AG04450 (cell line): ENCODE data around the gene GPR87. TPM values are rescaled to one million over a fixed set of nuclear protein-coding genes. Genes with fewer than 3 reads are reported as not detected.

ENCODE experiments used
- CTCF ChIA-PET: fragments of 300-600, 350-600 bp; formaldehyde crosslinking; extraction: SDS; loops from one replicate; lab custom pipeline; 2022; ENCODE audit warnings: antibody characterized with exemption, inconsistent platforms; lab: Charles Lee
- POLR2A ChIA-PET: fragments of 350-600 bp; formaldehyde crosslinking; extraction: SDS; loops from one replicate; lab custom pipeline; 2021; ENCODE audit warnings: antibody characterized with exemption, inconsistent platforms; lab: Yijun Ruan, JAX
- DNase-seq: peaks from one replicate; pipeline ENCODE4 v3.0.0-alpha.2; 2011; ENCODE audit warnings: low read depth, low spot score
- H3K27ac ChIP-seq: one replicate; pipeline ENCODE4 v1.5.1; 2012; ENCODE audit warnings: low read depth, low read length, control low read depth
- H3K27me3 ChIP-seq: one replicate; pipeline ENCODE4 v1.6.0; 2012; ENCODE audit warnings: low read length; ENCODE audit not compliant: control insufficient read depth, insufficient read depth
- H3K4me3 ChIP-seq: 2 replicates; pipeline ENCODE4 v1.5.1; 2011; ENCODE audit warnings: mild to moderate bottlenecking, low read depth, low read length, control low read depth
- H3K9me3 ChIP-seq: 2 replicates; pipeline ENCODE4 v1.5.1; 2012; ENCODE audit warnings: low read length; ENCODE audit not compliant: control insufficient read depth, insufficient read depth
- polyA plus RNA-seq: library from polyadenylated mRNA; depleted of rRNA; stranded (reverse); fragments of >200 nt; gene quantifications from 2 replicates; pipeline ENCODE4 v1.2.3, GENCODE V29; 2011
- TF ChIP-seq, protein P1 (sequence below): IDR thresholded peaks from 2 replicates; pipeline ENCODE4 v1.5.1; 2011; ENCODE audit warnings: low read depth, low read length, control low read depth, inconsistent platforms

The GPR87 gene
- polyA plus RNA-seq, 1 experiment: not detected

DNA sequence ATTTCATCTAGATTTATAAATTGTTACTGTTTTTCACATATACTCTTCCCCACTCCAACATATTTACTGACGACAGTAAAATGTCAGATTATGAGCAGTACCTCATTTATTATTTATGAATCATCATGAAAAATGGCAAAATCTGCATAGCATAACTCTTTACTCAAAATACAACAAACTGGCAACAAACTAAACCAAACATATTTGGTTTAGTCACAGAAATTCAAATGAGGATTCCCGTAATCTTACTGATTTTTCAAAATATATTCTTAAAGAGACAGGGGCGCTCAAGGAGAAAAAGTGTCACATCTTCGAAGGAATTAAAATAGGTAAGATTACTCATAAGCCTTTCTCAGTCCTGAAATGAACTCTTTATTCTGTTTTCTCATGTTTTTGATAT lies 3.0 kb upstream of the GPR87 start:
- TF ChIP-seq, protein P1, sequence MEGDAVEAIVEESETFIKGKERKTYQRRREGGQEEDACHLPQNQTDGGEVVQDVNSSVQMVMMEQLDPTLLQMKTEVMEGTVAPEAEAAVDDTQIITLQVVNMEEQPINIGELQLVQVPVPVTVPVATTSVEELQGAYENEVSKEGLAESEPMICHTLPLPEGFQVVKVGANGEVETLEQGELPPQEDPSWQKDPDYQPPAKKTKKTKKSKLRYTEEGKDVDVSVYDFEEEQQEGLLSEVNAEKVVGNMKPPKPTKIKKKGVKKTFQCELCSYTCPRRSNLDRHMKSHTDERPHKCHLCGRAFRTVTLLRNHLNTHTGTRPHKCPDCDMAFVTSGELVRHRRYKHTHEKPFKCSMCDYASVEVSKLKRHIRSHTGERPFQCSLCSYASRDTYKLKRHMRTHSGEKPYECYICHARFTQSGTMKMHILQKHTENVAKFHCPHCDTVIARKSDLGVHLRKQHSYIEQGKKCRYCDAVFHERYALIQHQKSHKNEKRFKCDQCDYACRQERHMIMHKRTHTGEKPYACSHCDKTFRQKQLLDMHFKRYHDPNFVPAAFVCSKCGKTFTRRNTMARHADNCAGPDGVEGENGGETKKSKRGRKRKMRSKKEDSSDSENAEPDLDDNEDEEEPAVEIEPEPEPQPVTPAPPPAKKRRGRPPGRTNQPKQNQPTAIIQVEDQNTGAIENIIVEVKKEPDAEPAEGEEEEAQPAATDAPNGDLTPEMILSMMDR: no peak
- Histone ChIP-seq H3K4me3 (no peak overlapping the region), H3K27me3 (no peaks in the 10 kb centered on the region), H3K9me3 (peaks cover 3% of the 10 kb centered on the region; the same call in 1 of the 2 replicates), H3K27ac (no peak overlapping the region)
- ChIA-PET CTCF (interaction anchor here (0.5 to 1.1 kb wide), 2 partner anchors 92 to 108 kb away, joined by 3 read pairs; no protein-coding TSS in a partner anchor), POLR2A (no interaction called here)
- DNase-seq: no peak

DNA sequence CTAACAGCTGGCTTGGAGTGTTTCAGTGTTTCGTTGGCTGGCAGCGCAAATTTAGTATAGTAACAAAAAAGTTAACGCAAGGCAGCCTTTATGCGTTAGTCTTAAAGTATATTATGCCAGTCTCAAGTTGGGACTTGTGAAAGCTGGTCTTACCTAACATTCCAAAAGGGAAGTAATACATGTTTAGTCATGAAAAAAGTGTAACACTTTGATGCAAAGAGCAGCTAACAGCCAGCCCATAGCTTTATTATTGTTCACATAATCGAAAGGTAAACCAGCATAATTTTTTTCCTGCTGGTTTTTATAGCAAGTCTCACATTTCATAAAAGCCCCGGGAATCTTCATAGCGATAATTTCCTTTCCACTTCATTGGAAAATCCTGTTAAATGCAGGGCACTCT lies 2.4 kb upstream of the GPR87 start:
- POLR2A ChIA-PET: interaction anchor here (0.7 kb wide), 1 partner anchor 13 kb away, joined by 3 read pairs; no protein-coding TSS in a partner anchor

DNA sequence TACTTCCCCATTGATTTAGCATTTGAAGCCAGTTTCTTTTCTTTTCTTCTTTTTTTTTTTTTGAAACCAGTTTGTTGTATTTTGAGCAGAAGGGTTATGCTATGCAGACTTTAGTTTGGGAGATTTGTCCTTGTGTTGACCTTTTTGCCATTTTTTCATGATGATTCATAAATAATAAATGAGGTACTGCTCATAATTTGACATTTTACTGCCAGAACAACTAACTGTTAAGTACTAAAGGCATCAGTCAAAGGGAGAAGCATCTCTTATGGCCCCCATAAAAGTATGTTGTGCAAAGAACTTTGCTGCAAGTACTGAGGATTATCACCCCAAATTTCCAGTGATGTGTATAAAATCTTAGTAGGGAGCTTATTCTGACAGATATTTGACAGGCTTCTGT lies 1.7 kb upstream of the GPR87 start:
- ChIA-PET POLR2A (no interaction called here), CTCF (interaction anchor here (1.7 kb wide), 1 partner anchor 10 kb away, joined by 11 read pairs; no protein-coding TSS in a partner anchor)
- H3K27ac ChIP-seq: no peak overlapping the region
- no peak overlapping the region for H3K4me3 ChIP-seq
- no peaks in the 10 kb centered on the region for H3K27me3 ChIP-seq
- no peak for DNase-seq
- H3K9me3 ChIP-seq: peaks cover 5% of the 10 kb centered on the region; the same call in 1 of the 2 replicates
- TF ChIP-seq, protein P1: no peak

More for the DNA sequence above, 2.4 kb upstream of the GPR87 start:
- no peak overlapping the region for H3K4me3 ChIP-seq
- DNase-seq: no peak
- no peaks in the 10 kb centered on the region for H3K27me3 ChIP-seq
- peaks cover 5% of the 10 kb centered on the region; the same call in 1 of the 2 replicates for H3K9me3 ChIP-seq
- CTCF ChIA-PET: interaction anchor here (0.5 to 1.7 kb wide), 2 partner anchors 9 to 108 kb away, joined by 3 to 11 read pairs; no protein-coding TSS in a partner anchor
- TF ChIP-seq, protein P1: no peak
- H3K27ac ChIP-seq: no peak overlapping the region

DNA sequence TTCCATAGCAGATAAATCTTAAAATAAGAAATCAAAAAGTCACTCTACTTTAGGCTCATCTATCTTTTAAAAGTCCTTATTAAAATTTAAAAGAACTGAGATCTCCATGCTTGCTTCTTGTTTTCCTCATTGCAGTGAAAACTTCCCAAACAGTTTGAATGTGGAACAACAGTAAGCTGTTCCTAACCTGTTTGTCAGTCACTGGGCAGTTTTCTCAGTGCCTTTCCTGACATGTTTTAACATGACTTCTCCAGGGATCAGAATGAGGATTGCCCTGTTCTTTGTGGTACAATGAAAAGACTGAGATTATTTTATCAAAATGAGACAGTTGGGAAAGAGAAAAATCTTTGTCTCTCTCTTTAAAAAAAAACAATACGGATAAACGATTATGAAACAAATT lies 774 bp downstream of the GPR87 start:
- Histone ChIP-seq H3K4me3 (no peak overlapping the region), H3K27ac (no peak overlapping the region), H3K27me3 (no peaks in the 10 kb centered on the region), H3K9me3 (peaks cover 5% of the 10 kb centered on the region; the same call in 1 of the 2 replicates)
- ChIA-PET POLR2A (interaction anchor here (0.6 kb wide), 1 partner anchor 394 kb away, joined by 3 read pairs; no protein-coding TSS in a partner anchor), CTCF (no interaction called here)
- DNase-seq: no peak
- TF ChIP-seq, protein P1: no peak

DNA sequence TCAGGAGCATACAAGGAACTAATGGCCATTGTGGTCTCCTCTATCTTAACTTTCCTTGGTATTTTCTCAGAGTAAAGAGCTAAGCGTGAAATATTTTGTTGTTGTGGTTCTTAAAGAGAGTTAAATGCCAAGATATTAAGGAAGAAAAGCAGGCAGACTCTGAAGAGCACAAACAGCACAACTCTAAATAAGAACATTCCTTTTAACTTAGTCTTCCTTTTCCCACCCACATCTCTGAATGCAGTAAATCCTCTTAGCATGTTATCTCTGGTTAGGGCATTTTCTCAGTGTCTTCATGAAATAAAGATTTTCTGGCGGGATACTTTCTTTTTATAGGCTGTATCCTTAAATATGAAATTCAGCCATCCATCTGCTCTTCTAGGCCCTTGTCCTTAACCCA lies 1.5 kb downstream of the GPR87 start:
- DNase-seq: no peak
- Histone ChIP-seq H3K27me3 (no peaks in the 10 kb centered on the region), H3K27ac (no peak overlapping the region), H3K4me3 (no peak overlapping the region), H3K9me3 (peaks cover 5% of the 10 kb centered on the region; the same call in 1 of the 2 replicates)
- ChIA-PET CTCF (interaction anchor here (1.3 kb wide), 1 partner anchor 13 kb away, joined by 6 read pairs; no protein-coding TSS in a partner anchor), POLR2A (no interaction called here)
- TF ChIP-seq, protein P1: no peak
